ENCODE measurements around the gene HMCN2. TPM values are rescaled to one million over a fixed set of nuclear protein-coding genes. Genes with fewer than 3 reads are reported as not detected.
"Not testable (repeated sequence)": the region's sequence is repeated elsewhere in the genome, so short reads cannot be mapped to it uniquely, and the experiment has no call there.

Gene HMCN2
- total RNA-seq, 1 experiment from 2014 or later: 0.20 TPM

GRCh38 chr9:130237763-130238524 is 27.6 kb upstream of the HMCN2 start:
- DNase-seq (ENCODE audit: extremely low read depth, low read depth): no peak

GRCh38 chr9:130239363-130239695 is 26.2 kb upstream of the HMCN2 start:
- no peak for DNase-seq (ENCODE audit: extremely low read depth, low read depth)

GRCh38 chr9:130239741-130240241 is 25.8 kb upstream of the HMCN2 start:
- no peak for DNase-seq (ENCODE audit: extremely low read depth, low read depth)

GRCh38 chr9:130240410-130241197 is 25.0 kb upstream of the HMCN2 start:
- peak; percentile 71 for DNase-seq (ENCODE audit: extremely low read depth, low read depth)

GRCh38 chr9:130241198-130241535 is 24.4 kb upstream of the HMCN2 start:
- DNase-seq (ENCODE audit: extremely low read depth, low read depth): no peak

GRCh38 chr9:130242270-130243014 is 23.1 kb upstream of the HMCN2 start:
- DNase-seq (ENCODE audit: extremely low read depth, low read depth): no peak

GRCh38 chr9:130243015-130243881 is 22.3 kb upstream of the HMCN2 start:
- DNase-seq (ENCODE audit: extremely low read depth, low read depth): peak; percentile 65

GRCh38 chr9:130243882-130244170 is 21.7 kb upstream of the HMCN2 start:
- DNase-seq (ENCODE audit: extremely low read depth, low read depth): no peak

- no peak for DNase-seq (ENCODE audit: extremely low read depth, low read depth)
Measured at GRCh38 chr9:130244548-130245165, 20.9 kb upstream of the HMCN2 start.

- no peak for DNase-seq (ENCODE audit: extremely low read depth, low read depth)
Measured at GRCh38 chr9:130245474-130245873, 20.1 kb upstream of the HMCN2 start.

GRCh38 chr9:130246126-130246525 is 19.4 kb upstream of the HMCN2 start:
- DNase-seq (ENCODE audit: extremely low read depth, low read depth): no peak

- DNase-seq (ENCODE audit: extremely low read depth, low read depth): no peak
Measured at GRCh38 chr9:130254747-130255630, 10.6 kb upstream of the HMCN2 start.

GRCh38 chr9:130255631-130256134 is 9.9 kb upstream of the HMCN2 start:
- no peak for DNase-seq (ENCODE audit: extremely low read depth, low read depth)

- DNase-seq (ENCODE audit: extremely low read depth, low read depth): no peak
Measured at GRCh38 chr9:130256644-130257043, 8.9 kb upstream of the HMCN2 start.

- not testable (repeated sequence) for DNase-seq (ENCODE audit: extremely low read depth, low read depth)
Measured at GRCh38 chr9:130258137-130258536, 7.4 kb upstream of the HMCN2 start.

GRCh38 chr9:130259044-130259443 is 6.5 kb upstream of the HMCN2 start:
- DNase-seq (ENCODE audit: extremely low read depth, low read depth): no peak

GRCh38 chr9:130260816-130261765 is 4.5 kb upstream of the HMCN2 start:
- DNase-seq (ENCODE audit: extremely low read depth, low read depth): no peak
